Measurements from ENCODE around the gene HTR5A.
A peak's percentile ranks its signal among the peaks of the same experiment; 100 is the strongest.

The HTR5A gene

GRCh38 chr7:155093596-155093995, 23.5 kb downstream of the HTR5A start:
- no peak for DNase-seq

- no peak for DNase-seq
Measured at GRCh38 chr7:155094636-155095135, 24.6 kb downstream of the HTR5A start.

GRCh38 chr7:155097338-155097737, 27.2 kb downstream of the HTR5A start:
- DNase-seq, result no peak

DNA sequence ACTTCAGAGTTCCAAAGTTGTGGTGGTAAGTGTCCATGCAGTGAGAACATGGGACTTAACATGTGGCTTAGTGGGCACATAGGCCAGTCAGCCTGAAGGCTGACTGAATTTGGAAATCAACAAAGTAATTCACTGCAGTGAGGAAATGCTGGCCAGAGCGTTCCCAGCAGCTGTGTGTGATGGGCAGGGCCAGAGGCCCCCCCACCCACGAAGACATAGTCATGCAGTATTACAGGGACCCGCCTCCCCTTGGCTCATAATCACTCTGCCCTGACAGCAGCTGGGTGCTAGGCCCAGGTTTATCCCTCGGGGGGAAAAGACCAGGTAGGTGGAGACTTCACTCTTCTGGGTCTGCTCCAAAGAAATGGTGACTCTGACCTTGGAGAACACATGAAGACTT, 33.7 kb downstream of the HTR5A start:
- no peak for DNase-seq

DNA sequence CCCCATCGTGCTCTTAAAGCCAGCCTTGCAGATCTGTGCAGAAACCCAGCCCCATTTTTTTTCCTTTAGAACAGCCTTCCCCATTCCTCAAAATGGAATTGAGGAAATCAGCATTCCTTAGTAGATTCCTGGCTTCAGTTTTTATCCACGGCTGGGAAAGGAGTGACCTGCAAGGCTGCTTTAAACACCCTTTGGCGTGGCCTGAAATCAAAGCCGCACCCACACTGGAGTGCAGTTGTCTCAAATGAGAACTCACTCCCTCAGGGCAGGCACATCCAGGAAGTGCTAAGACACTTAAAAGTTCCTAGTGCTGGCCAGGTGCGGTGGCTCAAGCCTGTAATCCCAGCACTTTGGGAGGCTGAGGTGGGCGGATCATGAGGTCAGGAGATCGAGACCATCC, 34.8 kb downstream of the HTR5A start:
- no peak for DNase-seq

DNA sequence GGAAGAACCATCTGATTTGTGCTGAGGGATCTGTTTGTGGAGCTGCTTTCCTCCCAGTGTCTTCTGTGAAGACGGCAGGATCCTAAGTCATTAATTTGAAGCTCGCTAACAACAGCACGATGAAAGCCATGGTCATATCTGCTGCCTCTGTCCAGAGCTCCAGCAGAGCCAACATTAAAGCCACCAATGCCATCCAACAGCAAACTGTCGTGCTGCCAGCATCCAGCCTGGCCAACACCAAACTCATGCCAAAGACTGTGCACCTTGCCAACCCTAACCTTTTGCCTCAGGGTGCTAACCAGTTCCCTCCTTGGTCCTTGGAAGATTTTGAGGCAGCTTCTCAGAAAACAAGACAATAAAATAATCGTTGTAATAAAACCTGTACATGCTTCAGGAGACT, 36.2 kb downstream of the HTR5A start:
- no peak for DNase-seq

- DNase-seq, result no peak
Measured at GRCh38 chr7:155107126-155107525, 37.0 kb downstream of the HTR5A start.

DNA sequence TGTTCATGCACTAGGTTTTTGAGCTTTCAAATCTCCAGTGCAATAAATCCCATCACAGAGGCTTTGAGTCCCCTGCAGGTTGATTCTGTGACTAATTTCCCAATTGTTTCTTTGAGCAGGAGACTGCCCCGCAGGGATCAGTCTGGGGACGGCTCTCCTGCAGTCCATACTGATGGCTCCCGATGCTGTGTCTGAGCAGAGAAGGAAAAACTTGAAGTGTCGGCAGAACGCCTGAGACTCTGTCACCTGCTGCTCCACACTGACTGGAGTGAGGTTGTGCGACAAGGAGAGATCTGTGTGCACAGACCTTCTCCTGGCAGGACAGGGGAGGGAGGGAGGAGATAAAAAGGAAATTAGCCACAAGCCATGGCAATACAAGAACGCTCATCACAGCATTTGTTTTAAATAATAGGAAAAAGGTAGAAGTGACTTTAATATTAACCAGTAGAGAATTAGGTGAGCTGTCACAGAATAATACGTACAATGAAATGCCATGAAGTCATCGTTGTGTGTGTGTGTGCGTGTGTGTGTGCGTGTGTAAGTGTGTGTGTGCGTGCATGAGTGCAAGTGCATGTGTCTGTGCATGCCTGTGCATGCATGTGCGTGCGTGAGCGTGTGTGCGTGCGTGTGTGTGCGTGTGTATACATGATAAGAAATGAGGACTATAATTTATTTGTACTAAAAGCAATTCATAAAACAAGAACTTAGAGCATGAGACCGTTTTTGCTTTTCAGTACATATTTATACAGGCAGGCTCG, 38.2 kb downstream of the HTR5A start:
- no peak for DNase-seq

GRCh38 chr7:155109121-155109520, 39.0 kb downstream of the HTR5A start:
- no peak for DNase-seq

- no peak for DNase-seq
Measured at GRCh38 chr7:155115288-155115687, 45.2 kb downstream of the HTR5A start.

DNA sequence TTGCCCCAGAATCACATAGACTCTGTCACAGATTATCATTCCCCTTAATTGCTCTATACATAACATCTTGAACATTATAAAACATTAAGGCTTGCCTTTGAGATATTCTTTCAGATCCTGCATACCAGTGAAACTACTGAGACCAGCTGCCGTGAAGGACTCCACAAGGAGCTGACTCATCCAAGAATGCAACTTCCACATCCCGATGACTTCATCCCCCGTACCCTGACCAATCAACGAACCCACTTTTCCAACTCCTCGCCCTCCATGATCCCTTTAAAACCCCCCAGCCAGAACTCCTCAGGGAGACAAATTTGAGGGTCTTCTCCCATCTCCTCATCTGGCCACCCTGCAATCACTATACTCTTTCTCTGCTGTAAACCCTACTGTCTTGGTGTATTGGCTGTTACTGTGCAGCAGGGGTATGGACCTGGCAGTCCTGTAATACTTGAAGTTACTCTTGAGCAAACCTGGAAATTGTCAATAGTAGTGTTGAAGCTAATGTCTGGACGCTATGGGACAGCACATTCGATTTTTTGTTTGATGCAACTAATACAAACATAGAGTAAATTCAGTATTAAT, 49.8 kb downstream of the HTR5A start:
- peak; percentile 8 for DNase-seq

DNA sequence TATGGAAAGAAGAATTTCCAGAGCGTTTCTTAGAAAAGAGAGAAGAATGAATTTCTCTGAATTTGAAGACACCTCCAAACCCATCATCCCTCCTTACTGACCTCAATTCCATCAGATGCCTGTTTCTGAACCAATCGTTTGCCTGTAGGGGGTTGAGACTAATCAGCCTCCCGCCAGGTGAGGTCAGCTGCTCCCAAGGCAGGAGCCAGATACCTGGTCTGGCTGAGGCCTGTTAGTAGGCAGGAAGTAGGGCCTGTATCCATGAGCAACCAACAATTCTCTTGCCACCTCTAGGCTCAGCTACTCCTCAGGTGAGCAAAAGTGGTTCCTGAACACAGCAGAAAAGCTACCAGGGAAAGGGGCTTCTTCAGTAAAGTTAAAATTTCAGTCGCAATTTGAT, 50.3 kb downstream of the HTR5A start:
- no peak for DNase-seq

DNA sequence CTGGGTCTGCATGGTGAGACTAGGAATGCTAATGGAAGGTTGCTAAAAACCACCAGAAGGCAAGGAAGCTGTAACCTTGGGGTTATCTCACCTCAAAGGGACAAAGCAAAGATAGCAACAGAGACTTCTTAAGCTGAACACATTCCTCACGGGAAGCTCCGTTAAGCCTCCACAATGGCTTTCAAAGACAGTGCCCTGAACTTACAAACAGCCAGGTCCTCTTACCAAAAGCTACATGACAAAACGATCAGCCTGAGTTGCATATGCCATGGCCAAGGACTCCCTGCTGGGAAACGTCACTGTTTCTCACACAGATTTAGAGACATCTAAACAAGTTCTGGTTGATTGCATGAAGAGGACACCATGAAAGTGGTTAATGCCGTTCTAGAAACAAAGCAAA, 52.7 kb downstream of the HTR5A start:
- DNase-seq, result no peak

DNA sequence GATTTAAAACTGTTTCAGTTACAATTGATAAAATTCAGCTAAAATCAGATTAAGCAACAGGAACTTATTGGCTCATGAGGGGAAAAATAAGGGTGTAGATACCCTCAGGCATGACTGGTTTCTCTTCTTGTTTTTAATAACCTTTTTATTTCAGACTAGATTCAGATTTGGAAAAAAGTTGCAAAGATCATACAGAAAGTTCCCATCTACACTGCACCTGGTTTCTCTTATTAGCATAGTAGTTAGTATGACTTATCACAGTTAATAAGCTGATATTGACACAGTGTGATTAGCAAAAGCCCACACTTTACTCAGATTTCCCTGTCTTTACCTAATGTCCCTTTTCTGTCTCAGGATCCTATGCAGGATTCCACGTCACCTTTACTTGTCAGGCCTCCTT, 53.3 kb downstream of the HTR5A start:
- DNase-seq, result no peak

GRCh38 chr7:155124706-155125105, 54.6 kb downstream of the HTR5A start:
- no peak for DNase-seq

DNA sequence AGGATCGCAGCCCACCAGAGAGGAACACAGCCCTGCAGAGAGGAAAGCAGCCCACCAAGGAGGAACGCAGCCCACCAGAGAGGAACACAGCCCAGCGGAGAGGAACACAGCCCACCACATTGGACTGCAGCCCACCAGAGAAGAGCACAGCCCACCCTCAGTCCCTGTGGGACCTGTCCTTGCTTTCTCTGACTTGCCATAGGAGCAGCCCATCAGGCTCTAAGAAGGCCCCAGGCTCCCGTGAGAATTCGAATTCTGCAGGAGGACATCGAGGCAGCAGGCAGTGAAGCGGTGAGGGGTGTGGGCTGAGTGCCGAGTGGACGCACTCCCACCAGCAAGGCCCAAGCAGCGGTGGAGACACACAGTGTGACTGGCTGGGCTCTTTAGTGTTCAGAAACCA, 59.1 kb downstream of the HTR5A start:
- no peak for DNase-seq

DNA sequence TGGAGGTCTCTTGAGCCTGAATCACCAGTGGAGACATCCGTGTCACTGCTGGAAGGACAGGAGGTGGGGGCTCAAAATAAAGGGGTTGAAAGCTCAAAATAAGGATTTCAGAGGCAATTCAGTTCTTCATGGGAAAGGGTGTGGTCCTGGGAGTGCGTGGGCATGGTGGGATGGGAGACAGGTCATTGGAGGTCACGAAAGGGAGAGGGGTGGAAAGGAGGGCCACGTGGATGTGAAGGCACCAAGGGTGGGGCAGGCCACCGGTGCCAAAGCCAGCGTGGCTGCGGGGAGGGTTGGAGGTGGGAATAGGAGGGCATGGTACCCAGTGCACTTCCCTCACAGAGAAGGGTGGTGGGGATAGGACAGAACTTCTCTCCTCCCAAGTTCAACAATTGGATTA, 59.7 kb downstream of the HTR5A start:
- no peak for DNase-seq

DNA sequence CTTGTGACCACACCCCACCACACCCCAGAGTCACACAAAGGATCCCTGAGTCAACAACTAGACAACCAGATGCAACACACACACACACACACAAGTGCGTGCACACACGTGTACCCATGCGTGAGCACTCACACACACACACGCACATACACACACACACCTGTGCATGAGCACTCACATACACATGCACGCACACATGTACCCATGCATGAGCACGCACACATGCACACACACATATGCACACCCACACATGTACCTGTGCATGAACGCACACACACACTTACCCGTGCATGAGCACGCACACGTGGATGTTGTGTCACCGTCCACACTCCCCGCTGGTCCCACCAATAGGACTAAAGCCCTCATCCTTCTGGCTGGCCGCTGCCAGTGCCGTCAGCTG, 60.4 kb downstream of the HTR5A start:
- DNase-seq, result no peak

DNA sequence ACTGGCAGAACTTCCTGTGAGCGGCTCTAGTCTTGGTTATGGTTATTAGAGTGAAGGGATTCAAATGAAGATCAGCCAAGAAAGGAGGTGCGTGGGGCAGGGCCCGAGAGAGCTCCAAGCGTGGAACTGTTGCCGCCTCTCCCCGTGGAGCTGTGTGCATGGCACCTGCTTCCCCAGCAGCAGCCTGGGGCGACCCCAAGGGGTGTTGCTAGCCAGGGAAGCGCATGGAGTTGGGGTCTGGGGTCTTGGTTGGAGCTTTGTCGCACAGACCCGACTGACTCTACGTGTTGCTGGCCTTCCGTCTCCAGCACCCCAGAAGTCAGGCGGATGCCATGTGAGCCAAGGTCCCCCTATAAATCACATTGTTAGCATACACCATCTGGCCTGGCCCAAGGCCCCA, 61.0 kb downstream of the HTR5A start:
- DNase-seq, result no peak

GRCh38 chr7:155132431-155132830, 62.3 kb downstream of the HTR5A start:
- no peak for DNase-seq

DNA sequence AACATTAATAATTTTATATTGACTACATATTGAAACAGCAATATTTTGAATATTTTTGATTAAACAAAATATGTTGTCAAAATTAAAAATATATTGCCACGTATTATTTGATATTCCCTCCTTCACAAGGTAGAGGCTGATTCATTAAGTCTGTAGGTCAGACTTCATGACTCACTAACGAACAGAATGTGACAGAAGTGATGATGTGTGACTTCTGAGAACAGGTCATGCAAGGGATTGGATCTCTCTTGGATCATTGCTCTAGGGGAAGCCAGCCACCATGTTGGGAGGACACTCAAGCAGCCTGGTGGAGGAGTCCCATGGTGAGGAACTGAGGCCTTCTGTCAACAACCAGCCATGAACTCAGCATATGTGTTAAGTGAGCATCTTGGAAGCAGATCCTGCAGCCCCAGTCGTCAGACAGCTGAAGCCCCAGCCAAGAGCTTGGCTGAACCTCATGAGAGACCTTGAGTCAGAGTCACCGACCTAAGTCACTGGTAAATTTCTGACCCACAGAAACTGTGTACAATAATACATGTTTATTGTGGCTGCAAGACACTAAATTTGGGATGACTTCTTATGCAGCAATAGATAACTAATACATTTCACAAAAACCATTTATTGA, 66.6 kb downstream of the HTR5A start:
- DNase-seq, result no peak

Measured in fibroblast of skin of right biceps (primary cell).